ENCODE measurements around the gene CPEB1.
A peak's percentile ranks its signal among the peaks of the same experiment; 100 is the strongest.
"Not testable (repeated sequence)": the region's sequence is repeated elsewhere in the genome, so short reads cannot be mapped to it uniquely, and the experiment has no call there.

Gene CPEB1

DNA sequence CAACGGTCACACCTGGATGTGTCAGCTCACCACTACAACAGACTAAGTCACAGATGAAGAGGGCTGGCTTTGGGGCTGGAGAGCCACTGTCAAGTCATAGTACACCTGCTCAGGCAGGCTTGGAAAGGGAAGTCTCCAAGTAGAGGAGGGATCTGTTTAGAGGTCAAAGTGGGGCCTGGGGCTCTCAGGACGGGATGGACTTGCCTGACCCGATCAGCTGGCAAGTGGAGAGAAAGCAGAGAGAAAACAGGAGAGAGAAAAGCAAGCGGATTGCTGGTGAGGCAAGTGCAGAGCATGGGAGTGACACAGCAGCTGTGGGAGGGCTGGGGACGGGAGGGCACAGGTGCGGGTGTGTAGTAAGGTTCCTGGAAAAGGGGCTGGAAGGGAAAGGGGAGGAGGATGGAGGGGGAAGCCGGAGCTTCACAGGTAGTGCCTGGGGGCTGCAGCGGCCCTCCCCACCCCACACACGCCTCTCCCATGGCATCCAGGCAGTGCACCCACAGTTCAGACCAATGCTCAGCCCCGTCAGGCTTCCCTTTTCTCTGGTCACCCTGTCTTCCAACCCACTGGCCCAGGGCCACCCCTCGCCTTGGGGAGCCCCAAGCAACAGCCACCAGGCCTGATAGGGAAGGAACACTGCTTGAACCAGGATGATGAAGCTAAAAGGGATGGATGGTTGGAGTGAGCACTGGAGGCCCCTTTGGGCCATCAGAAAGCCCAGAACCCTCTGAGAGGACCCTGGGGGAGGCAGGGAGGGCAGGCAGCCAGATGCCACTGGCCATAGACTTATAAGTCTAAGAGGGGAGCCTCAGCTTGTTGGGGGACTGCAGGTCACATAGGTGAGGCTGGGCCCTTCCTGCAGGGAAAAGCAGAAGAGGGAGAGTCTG is 115.4 kb downstream of the CPEB1 start:
- Histone ChIP-seq H2AFZ (ENCODE audit: low read depth, low read length, severe bottlenecking) (no peak overlapping the region), H3K4me2 (ENCODE audit: low read depth, low read length, poor library complexity, severe bottlenecking) (peak overlapping the region; percentile 36)
- TF ChIP-seq EZH2phosphoT487 (conservative IDR thresholded peaks at IDR 0.05; ENCODE audit: low read length) (no peak), CTCF (IDR thresholded peaks at IDR 0.05; ENCODE audit: insufficient read depth, low read length, poor library complexity, severe bottlenecking) (no peak)

GRCh38 chr15:82530606-82531379 is 116.4 kb downstream of the CPEB1 start:
- Histone ChIP-seq H3K79me2 (ENCODE audit: insufficient read depth, low read length) (no peaks in the 10 kb centered on the region), H3K27ac (ENCODE audit: low read depth, low read length) (peak overlapping the region; percentile 74), H3K27me3 (ENCODE audit: low read length) (no peaks in the 10 kb centered on the region), H4K20me1 (ENCODE audit: low read depth, low read length) (no peaks in the 10 kb centered on the region; the same call in 1 of the 2 replicates), H3K9me2 (replicated peaks; ENCODE audit: insufficient read depth, low read length) (no peaks in the 10 kb centered on the region), H2AFZ (ENCODE audit: low read depth, low read length, severe bottlenecking) (no peak overlapping the region), H3K4me3 (ENCODE audit: insufficient read depth, low read length, poor library complexity, severe bottlenecking) (no peak overlapping the region), H3F3A (ENCODE audit: insufficient read depth) (peaks cover 24% of the 10 kb centered on the region), H3K36me3 (ENCODE audit: low read length) (no peaks in the 10 kb centered on the region), H3K9me3 (ENCODE audit: insufficient read depth, low read length) (no peaks in the 10 kb centered on the region), H3K4me2 (ENCODE audit: low read depth, low read length, poor library complexity, severe bottlenecking) (peak overlapping the region; percentile 36), H3K9ac (ENCODE audit: low read length) (peak overlapping the region; percentile 12; the same call in 1 of the 2 replicates)
- TF ChIP-seq CTCF (IDR thresholded peaks at IDR 0.05; ENCODE audit: insufficient read depth, low read length, poor library complexity, severe bottlenecking) (peak; percentile 89), EZH2phosphoT487 (conservative IDR thresholded peaks at IDR 0.05; ENCODE audit: low read length) (no peak)

More for the DNA sequence above, 115.4 kb downstream of the CPEB1 start:
- Histone ChIP-seq H3K9me2 (replicated peaks; ENCODE audit: insufficient read depth, low read length) (no peaks in the 10 kb centered on the region), H3K9me3 (ENCODE audit: insufficient read depth, low read length) (no peaks in the 10 kb centered on the region), H3F3A (ENCODE audit: insufficient read depth) (peaks cover 33% of the 10 kb centered on the region), H4K20me1 (ENCODE audit: low read depth, low read length) (no peaks in the 10 kb centered on the region; the same call in 1 of the 2 replicates), H3K27ac (ENCODE audit: low read depth, low read length) (peak overlapping the region; percentile 74), H3K36me3 (ENCODE audit: low read length) (peaks cover 5% of the 10 kb centered on the region; the same call in 1 of the 2 replicates), H3K4me3 (ENCODE audit: insufficient read depth, low read length, poor library complexity, severe bottlenecking) (no peak overlapping the region), H3K79me2 (ENCODE audit: insufficient read depth, low read length) (no peaks in the 10 kb centered on the region), H3K9ac (ENCODE audit: low read length) (no peak overlapping the region; the same call in 1 of the 2 replicates), H3K27me3 (ENCODE audit: low read length) (no peaks in the 10 kb centered on the region)

- H3K27ac ChIP-seq (ENCODE audit: low read depth, low read length), result no peak overlapping the region
- TF ChIP-seq CTCF (IDR thresholded peaks at IDR 0.05; ENCODE audit: insufficient read depth, low read length, poor library complexity, severe bottlenecking) (no peak), EZH2phosphoT487 (conservative IDR thresholded peaks at IDR 0.05; ENCODE audit: low read length) (no peak)
- no peaks in the 10 kb centered on the region for H4K20me1 ChIP-seq (ENCODE audit: low read depth, low read length)
- no peaks in the 10 kb centered on the region for H3K36me3 ChIP-seq (ENCODE audit: low read length)
- no peak overlapping the region for H2AFZ ChIP-seq (ENCODE audit: low read depth, low read length, severe bottlenecking)
- H3K27me3 ChIP-seq (ENCODE audit: low read length), result no peaks in the 10 kb centered on the region
- no peak overlapping the region for H3K4me2 ChIP-seq (ENCODE audit: low read depth, low read length, poor library complexity, severe bottlenecking)
- no peaks in the 10 kb centered on the region for H3K9me3 ChIP-seq (ENCODE audit: insufficient read depth, low read length)
- no peak overlapping the region for H3K9ac ChIP-seq (ENCODE audit: low read length)
- H3K79me2 ChIP-seq (ENCODE audit: insufficient read depth, low read length), result no peaks in the 10 kb centered on the region
- H3F3A ChIP-seq (ENCODE audit: insufficient read depth), result peaks cover 17% of the 10 kb centered on the region
- H3K4me3 ChIP-seq (ENCODE audit: insufficient read depth, low read length, poor library complexity, severe bottlenecking), result no peak overlapping the region
- no peaks in the 10 kb centered on the region for H3K9me2 ChIP-seq (replicated peaks; ENCODE audit: insufficient read depth, low read length)
Observed at GRCh38 chr15:82530006-82530405, 117.2 kb downstream of the CPEB1 start.

GRCh38 chr15:82513587-82513986 is 133.6 kb downstream of the CPEB1 start:
- H3K27ac ChIP-seq (ENCODE audit: low read depth, low read length); H4K20me1 ChIP-seq (ENCODE audit: low read depth, low read length); H3K9me2 ChIP-seq (replicated peaks; ENCODE audit: insufficient read depth, low read length); H3F3A ChIP-seq (ENCODE audit: insufficient read depth); H3K27me3 ChIP-seq (ENCODE audit: low read length); H3K9me3 ChIP-seq (ENCODE audit: insufficient read depth, low read length); H3K4me3 ChIP-seq (ENCODE audit: insufficient read depth, low read length, poor library complexity, severe bottlenecking); H2AFZ ChIP-seq (ENCODE audit: low read depth, low read length, severe bottlenecking); H3K36me3 ChIP-seq (ENCODE audit: low read length); H3K79me2 ChIP-seq (ENCODE audit: insufficient read depth, low read length); H3K4me2 ChIP-seq (ENCODE audit: low read depth, low read length, poor library complexity, severe bottlenecking); H3K9ac ChIP-seq (ENCODE audit: low read length): not testable (repeated sequence)

DNA sequence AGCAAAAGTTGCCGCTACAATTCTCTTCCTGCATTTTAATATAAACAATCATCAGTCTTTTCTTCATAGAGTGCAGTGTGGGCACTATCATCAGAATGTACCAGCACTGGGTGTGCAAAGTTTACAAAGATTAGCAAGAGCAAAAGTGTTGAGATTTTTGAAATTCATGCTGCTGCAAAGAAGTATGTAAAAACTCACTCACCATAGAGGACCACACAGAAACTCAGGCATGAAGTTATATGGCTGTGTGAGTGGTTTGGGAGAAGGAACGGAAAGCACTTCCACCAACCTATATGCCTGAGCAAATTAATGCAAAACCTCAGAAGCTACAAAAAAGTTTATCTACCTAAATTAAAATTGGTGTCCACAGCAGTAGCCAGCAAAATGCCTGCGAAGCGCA is 139.5 kb downstream of the CPEB1 start:
- not testable (repeated sequence) for H3K36me3 ChIP-seq (ENCODE audit: low read length); H4K20me1 ChIP-seq (ENCODE audit: low read depth, low read length); H2AFZ ChIP-seq (ENCODE audit: low read depth, low read length, severe bottlenecking); H3F3A ChIP-seq (ENCODE audit: insufficient read depth); H3K27me3 ChIP-seq (ENCODE audit: low read length); H3K9me3 ChIP-seq (ENCODE audit: insufficient read depth, low read length); H3K4me2 ChIP-seq (ENCODE audit: low read depth, low read length, poor library complexity, severe bottlenecking); H3K9me2 ChIP-seq (replicated peaks; ENCODE audit: insufficient read depth, low read length); H3K27ac ChIP-seq (ENCODE audit: low read depth, low read length); H3K4me3 ChIP-seq (ENCODE audit: insufficient read depth, low read length, poor library complexity, severe bottlenecking); H3K9ac ChIP-seq (ENCODE audit: low read length); H3K79me2 ChIP-seq (ENCODE audit: insufficient read depth, low read length)

All from SU-DHL-6 (cell line).